Measurements from ENCODE around the gene RBM12.

Gene RBM12

DNA sequence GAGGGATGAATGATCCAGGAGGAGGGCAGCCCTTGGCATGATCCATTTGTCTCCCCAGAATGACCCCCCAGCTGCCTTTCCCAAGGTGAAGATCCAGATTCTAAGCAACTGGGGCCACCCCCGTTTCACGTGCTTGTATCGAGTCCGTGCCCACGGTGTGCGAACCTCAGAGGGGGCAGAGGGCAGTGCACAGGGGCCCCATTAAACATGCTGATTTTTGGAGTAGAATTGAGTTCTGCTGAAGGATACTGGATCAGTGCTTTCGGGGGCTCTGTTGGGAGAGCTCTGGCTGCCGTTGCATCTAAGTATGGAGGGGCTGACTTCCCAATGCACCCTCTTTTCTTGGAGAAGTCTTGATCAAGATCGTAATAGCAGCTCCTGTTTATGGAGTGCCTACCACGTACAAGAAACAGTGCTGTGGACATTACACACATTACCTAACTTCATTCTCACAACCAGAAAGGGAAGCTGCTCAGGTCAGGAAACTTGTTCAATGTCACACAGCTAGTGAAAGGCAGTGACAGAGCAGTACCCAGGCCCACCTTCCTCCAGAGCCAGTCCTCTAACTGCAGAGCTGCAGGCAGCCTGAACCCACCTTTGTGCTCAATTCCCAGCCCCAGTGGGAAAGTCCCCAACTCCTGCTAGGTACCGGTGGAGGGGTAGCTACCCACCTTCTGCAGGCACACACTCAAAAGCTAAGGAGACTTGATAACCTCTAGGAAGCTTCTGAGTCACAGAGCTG is 43.7 kb downstream of the RBM12 start:
- DNase-seq (ENCODE audit: low read depth): no peak

DNA sequence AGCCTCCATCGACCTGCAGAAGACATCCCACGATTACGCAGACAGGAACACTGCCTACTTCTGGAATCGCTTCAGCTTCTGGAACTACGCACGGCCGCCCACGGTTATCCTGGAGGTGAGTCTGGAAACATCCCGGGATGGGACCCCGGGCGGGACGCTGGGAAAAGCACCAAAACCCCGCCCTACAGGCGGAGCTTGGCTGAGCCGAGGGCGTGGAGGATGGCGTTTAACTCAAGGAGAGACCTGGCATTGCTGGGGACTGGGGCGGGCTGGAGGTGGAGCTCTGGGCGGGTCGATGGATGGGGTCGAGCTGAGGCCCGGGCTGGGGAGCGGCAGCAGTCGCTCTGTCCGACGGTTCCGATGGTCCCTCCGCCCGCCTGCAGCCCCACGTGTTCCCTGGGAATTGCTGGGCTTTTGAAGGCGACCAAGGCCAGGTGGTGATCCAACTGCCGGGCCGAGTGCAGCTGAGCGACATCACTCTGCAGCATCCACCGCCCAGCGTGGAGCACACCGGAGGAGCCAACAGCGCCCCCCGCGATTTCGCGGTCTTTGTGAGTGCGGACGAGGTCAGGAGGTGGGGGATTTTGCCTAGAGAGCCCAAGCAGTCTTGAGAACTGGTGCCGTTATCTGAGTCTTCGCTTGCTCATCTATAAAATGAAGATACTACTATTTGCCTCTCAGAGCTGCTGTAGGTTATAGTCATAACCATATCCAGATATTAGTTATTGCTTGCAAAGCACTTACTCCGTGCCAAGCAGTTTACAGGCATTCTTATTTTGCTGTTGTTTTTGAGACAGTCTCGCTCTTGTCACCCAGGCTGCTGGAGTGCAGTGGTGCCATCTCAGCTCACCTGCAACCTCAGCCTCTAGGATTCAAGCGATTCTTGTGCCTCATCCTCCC is 45.3 kb downstream of the RBM12 start:
- DNase-seq (ENCODE audit: low read depth): peak; percentile 77

DNA sequence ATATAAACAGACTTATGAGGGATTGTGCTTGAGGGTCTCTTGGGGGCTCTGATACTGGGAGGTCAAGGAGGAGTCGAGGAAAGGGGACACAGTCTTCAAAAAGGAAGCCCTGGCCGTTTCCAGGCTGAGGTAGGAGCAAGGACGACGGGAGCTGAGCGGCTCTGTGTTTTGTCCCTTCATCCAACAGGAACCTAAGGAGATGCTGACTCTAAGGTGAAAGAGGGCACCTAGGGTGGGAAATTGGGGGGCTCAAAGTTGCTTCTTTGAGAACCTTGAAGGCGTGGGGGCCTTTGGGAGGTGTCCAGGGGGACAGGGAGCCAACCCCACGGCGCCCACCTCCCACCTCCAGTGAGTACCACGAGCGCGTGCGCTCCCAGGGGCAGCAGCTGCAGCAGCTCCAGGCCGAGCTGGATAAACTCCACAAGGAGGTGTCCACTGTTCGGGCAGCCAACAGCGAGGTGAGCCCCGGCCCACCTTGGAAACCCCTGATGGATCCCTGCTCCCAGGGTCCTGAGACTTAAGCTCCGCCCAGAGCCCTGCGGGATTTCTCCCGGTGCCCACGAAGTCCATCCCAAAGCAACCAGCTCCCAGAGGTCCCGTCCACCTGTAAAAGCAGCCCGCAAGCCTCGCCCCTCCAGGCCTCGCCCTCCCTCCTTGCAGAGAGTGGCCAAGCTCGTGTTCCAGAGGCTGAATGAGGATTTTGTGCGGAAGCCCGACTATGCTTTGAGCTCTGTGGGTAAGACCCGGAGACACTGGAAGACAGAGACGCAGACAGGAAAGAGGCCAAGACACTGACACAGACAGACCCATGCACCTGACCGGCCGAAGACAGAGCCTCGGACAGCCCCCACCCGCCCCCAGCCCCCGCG is 46.2 kb downstream of the RBM12 start:
- no peak for DNase-seq (ENCODE audit: low read depth)

DNA sequence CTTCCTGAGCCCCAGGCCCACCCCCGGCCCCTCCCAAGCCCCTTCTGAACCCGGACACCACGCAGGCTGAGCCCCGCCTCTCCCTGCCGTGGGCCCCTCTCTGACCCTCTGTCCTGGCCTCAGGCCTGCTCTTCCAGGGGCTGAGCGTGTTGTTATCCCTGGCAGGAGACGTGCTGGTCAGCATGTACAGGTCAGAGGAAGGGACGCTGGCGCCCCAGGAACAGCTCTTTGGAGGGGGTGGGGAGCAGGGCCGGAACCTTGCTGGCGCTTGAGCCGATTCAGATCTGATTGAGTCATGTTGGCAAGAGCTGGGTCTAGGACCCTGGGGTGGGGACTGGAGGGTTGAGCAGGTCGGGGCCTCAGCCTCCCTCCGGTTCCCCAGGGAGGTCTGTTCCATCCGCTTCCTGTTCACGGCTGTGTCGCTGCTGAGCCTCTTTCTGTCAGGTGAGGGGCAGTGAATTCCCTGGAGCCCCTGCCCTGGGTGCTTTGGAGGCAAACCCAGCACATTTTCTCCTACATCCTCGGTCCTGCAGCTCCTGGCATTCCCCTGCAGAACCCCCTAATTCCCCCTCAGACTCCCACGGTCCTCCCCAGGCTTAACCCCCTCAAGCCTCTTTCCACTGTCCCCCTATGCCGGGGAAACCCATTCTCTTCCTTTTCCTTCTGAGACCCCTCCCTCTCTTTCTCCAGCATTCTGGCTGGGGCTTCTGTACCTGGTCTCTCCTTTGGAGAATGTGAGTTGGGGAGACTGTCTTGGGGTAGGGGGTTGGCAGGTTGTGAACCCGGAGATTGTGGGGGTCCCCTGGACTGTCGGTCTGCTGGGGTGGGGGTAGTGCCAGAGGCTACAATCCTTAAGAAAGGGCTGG is 47.1 kb downstream of the RBM12 start:
- peak; percentile 60 for DNase-seq (ENCODE audit: low read depth)

DNA sequence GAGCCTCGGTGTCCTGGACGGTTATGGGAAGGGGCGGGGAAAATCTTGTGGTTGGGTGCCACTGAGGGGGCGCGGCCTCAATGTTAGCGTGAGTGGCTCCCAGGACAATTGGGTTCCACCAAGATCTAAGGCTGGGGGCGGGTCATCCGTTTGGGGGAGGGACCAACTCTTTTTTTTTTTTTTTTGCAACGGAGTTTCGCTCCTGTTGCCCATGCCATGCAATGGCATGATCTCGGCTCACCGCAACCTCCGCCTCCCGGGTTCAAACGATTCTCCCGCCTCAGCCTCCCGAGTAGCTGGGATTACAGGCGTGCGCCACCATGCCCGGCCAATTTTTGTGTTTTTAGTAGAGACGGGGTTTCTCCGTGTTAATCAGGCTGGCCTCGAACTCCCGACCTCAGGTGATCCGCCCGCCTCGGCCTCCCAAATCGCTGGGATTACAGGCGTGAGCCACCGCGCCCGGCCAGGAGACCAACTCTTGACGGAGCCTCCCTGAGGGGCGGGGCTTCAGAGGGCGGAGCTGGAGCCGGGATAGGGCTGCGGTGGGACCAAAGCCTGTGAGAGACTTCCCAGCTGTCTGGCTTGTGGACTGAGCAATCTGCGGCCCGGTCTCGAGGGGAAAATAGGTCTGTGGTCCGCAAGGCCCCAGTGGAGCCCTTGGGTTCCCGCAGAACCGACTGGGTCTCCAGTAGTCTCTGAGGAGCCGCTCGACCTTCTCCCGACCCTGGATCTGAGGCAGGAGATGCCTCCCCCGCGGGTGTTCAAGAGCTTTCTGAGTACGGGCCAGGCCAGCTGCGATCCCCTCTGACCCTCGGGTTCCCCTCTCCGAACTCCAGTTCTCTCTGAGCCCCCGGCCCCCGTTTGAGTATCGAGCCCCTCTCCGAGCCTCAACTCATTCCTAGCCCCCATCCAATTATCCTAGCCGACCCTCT is 48.0 kb downstream of the RBM12 start:
- DNase-seq (ENCODE audit: low read depth): peak; percentile 99

DNA sequence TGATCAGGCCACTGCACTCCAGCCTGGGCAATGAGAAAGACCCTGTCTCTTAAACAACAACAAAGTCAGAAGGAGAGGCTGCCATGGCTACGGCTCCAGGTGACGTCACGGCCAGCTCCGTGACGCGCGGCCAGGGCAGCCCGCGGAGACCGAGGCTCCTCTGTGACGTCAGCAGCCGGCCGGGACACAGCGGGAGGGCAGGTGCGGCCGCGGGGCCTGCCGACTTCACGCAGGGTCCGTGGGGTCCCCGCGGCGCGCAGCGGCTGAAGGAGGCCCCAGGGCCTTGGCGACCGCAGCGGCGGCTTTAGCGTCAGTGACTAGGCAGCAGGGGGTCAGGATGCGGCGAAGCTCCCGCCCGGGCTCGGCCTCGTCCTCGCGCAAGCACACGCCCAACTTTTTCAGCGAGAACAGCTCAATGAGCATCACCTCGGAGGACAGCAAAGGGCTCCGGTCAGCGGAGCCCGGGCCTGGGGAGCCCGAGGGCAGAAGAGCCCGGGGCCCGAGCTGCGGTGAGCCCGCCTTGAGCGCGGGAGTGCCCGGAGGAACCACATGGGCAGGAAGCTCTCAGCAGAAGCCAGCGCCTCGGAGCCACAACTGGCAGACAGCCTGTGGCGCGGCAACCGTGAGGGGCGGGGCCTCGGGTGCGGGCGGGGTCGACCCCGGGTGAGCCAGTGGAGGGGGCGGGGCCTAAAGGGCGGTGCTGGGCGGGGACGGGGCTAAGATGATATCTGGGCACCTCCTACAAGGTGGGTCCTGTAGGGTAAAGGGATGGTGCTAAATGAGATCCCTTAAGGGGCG is 48.8 kb downstream of the RBM12 start, which contains the start of gene SPAG4:
SPAG4 (plus strand) TSS at position 163 of the 798 bp plus-strand sequence; CDS start at position 338, 175 bp downstream.
- DNase-seq (ENCODE audit: low read depth): peak; percentile 55

DNA sequence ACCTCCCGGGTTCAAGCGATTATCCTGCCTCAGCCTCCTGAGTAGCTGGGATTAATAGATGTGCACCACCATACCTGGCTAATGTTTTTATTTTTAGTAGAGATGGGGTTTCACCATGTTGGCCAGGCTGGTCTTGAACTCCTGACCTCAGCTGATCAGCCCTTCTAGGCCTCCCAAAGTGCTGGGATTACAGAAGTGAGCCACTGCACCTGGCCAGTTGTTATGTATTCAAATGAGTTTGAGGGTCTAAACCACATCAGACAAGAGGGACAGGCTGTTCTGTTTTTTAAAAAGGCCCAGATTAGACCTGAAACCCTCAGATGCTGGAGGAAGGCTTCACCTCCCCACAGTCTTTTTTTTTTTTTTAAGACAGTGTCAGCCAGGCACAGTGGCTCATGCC is 53.2 kb downstream of the RBM12 start:
- no peak for DNase-seq (ENCODE audit: low read depth)

DNA sequence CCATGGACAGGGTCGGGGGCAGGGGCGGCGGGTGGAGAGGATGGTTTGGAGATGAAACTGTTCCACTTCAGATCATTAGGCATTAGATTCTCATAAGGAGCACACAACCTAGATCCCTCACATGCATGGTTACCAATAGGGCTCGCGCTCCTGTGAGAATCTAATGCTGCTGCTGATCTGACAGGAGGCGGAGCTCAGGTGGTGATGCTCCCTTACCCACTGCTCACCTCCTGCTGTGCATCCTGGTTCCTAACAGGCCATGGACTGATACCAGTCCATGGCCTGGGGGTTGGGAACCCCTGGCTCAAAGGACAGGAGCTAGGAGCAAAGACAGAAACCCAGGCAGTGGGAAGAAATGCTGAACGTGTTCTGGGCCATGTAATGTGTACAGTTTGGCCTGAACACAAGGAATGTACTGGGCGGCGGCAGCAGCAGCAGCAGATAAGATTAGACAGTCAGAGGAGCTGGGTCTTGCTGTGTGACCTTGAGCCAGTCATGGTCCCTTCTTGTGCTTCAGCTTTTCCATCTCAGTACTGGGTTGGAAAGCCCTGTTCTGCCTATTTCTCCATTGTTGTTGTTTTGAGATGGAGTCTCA is 53.8 kb downstream of the RBM12 start:
- peak; percentile 41 for DNase-seq (ENCODE audit: low read depth)

DNA sequence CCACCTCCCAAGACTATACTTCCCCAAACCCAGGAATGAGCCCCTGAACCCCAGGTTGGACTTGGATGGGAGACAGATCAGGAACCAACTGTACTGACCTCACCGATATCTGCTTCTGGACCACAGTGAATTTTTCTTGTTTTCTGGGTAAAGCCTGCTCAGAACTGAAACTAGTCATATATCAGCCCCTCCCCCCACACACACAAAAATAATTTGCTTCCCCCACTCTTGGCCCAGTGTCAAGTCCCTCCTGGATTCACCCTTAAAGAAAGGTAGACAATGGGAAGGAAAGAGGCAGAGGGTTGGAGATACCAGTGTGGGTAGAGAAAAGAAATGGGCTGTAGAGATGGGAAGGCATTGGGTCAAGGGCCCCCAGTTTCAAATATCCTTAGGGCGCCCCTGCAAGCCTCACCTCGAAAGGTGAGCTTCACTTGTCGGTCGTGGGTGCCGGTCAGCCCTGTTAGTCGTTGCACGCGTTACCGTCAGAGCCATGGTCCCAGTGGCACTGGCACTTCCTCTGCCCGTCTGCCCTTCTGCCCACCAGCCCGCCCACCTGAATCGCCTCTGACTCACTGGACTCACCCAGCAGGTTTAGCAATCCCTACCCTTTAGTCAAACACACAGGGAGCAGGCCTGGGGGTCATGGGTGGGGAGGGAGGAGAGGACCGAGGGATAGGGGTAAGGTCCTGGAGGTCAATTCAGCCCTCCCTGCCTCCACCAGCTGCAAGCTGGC is 57.5 kb downstream of the RBM12 start:
- no peak for DNase-seq (ENCODE audit: low read depth)

DNA sequence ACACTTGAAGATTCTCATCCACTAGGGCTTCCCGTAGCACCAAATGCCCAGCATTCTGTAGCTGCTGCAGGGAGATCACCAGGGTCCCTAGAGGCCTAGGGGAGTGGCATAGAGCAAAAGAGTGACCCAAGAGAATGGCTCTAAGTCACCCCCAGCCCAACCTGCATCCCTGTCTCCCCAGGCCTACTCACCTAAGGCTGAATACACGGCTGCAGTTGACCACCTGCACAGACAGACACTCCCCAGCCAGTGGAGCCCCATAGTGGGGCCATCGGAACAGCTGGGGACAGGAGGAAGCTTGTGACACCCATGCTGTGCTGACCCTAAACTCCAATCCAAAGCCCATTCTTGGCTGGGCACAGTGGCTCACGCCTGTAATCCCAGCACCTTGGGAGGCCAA is 58.6 kb downstream of the RBM12 start:
- no peak for DNase-seq (ENCODE audit: low read depth)

DNA sequence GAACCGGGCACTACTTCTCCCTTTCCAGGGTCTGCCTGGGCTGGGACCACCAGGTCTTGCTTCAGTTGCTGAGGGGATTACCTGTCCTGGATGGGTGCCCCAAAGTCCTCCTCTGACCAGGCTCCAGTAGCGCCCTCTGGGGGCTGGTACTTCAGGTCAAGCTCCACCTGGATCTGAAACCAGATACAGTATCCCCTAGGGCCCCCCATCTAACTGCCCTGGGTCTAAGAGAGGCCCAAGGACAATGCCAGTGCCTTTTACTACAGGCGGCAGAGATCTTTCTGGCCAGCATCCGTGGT is 60.3 kb downstream of the RBM12 start:
- DNase-seq (ENCODE audit: low read depth): peak; percentile 15

DNA sequence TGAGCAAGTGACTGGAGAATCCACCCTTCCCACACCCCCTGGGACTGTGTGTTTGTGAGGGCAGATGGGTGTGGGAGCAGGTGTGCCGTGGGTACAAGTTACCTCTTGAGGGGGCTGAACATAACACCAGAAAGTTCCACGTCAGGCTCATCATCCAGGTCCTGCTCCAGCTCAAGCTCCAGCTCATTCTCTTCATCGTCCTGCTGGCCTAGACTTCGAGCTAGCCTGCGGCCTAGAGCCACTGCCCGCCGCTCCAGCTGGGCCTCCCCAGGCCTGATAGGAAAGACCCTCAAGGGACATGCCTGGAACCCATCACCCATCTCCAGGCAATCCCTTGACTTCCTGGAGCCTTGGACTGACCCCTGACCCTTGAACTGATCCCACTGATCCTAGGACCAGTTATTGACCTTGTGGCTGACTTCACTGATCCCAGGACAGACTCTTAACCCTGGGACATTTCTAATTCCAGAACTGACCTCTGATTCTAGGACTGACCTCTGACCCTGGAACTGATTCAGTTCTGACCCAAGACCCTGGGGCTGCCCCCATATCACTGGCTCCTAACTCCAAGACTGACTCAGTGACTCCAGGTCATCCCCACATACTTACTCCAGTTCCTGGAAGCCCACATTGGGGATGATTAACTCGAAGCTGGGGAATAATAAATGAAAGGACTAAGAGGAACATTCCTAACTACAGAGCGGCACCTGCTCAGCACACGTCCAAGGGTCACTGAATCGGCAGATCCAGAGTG is 60.8 kb downstream of the RBM12 start:
- no peak for DNase-seq (ENCODE audit: low read depth)

DNA sequence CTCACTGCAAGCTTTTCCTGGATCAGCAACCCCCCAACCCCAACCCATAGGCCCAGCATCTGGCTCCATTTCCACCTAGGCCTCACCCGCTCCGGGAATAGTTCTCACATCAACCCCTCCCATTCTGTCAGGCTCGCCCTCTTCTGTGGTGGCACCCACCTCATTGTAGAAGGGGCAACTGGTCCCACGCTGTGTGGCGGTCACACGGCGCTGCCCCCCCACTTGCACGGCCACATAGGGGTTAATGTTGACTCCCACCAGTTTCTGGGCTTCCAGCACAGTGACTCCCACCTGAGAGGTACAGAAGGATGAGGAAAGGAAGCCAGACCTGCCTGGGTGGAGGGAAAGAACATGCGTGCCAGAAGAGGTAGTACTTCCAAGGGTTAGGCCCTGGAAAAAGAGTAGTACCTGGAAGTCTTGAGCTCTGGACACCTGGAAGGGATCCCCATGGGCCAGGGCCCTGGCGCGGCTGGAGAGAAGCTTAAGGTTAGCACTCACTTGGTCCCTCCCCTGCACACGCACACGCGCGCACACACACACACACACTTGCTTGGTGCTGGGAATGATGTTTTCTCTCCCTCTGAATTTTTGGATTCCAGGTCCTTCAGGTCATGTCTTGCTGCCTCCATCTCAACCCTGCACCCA is 61.7 kb downstream of the RBM12 start:
- DNase-seq (ENCODE audit: low read depth): no peak

DNA sequence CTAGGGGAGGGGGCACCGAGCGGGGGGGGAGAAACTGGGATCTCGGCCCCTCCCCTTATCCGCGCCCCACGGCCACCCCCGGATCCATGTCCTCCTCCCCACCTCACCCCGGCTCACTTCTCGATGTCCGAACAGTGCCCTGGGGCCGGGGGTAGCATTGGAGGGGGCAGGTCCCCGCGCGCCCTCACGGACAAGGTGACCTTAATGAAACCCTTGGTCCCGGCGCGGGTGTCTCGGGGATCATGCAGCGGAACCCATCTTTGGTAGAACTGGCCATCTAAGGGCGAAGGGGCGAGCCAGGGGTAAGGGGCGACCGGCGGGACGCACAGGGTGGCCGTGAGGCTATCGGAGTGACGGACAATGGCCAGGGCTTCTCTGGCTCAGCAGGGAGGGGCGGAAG is 62.7 kb downstream of the RBM12 start:
- no peak for DNase-seq (ENCODE audit: low read depth)

DNA sequence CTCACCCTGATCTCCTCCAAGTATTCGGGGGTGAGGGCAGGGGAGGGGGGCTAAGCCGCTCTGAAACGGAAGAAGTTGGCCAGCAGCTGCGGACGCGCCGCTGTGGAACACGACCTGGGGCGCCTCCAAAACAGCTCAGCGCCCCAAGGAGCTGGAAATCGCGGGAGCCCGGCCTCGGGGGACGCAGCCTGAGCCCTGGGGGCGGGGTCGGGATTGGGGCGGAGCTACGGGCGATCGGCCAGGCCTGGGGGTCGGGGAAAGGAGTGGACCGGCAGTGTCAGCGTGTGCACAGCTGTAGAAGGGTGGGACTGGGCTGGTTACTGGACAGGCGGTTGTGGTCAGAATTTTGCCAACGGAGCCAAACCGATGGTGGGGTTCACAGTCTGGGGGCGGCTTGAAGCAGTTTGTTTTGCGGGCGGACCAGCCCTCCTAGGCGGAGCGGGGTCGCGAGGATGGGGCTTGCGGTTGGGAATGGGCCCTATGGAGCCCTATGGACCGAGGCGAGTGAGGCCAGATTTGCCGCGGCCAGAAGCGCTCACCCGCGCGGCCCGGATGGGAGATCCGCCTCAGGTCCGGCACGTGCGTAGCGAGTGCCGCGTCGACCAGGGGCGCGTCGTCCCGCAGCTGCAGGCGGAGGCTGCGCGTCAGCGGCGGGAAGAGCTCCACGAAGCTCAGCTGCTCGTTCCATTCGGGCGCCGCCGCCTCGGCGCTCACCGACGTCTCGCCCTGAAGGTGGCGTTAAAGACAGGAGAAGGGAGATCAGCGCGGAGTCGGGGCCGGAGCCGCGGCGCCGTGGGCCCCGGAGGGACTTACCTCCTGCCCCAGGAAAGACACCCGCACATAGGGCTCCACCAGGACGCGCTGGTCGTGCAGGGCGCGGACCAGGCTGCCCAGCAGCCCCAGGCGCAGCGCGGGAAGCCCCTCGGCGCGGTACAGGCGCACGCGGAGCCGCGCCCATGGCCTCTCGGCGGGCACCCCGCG is 63.4 kb downstream of the RBM12 start:
- peak; percentile 65 for DNase-seq (ENCODE audit: low read depth)
